SW 1271 (cell line): ENCODE results near the gene PPFIA3.
A peak's percentile ranks its signal among the peaks of the same experiment; 100 is the strongest.
"Not testable (repeated sequence)": the region's sequence is repeated elsewhere in the genome, so short reads cannot be mapped to it uniquely, and the experiment has no call there.

Experiments
- DNase-seq, 2 experiments: peaks; one replicate each; lab custom pipeline; 2025; lab: John Stamatoyannopoulos, UW

Gene PPFIA3

GRCh38 chr19:49103331-49104085 is 15.8 kb upstream of the PPFIA3 start:
- no peak for DNase-seq

GRCh38 chr19:49104229-49104864 is 15.0 kb upstream of the PPFIA3 start:
- DNase-seq = no peak

GRCh38 chr19:49106648-49107135 is 12.7 kb upstream of the PPFIA3 start:
- DNase-seq = peak in 1 of 2 experiments; percentile 12

- DNase-seq = no peak
Observed at GRCh38 chr19:49107625-49108459, 11.5 kb upstream of the PPFIA3 start.

GRCh38 chr19:49109051-49109450 is 10.3 kb upstream of the PPFIA3 start:
- DNase-seq = no peak

- no peak for DNase-seq
Observed at GRCh38 chr19:49109569-49110233, 9.6 kb upstream of the PPFIA3 start.

- no peak for DNase-seq
Observed at GRCh38 chr19:49110567-49110966, 8.8 kb upstream of the PPFIA3 start.

GRCh38 chr19:49111218-49111998 is 7.9 kb upstream of the PPFIA3 start:
- DNase-seq = no peak

GRCh38 chr19:49113762-49114629 is 5.3 kb upstream of the PPFIA3 start, which contains the start of gene LIN7B:
Gene LIN7B, plus strand, starts transcription at chr19:49114370. Its CDS starts 35 bp downstream, at chr19:49114405.
- peak in 1 of 2 experiments; percentile 64 for DNase-seq

GRCh38 chr19:49114630-49115363 is 4.5 kb upstream of the PPFIA3 start:
- no peak for DNase-seq

- DNase-seq = no peak
Observed at GRCh38 chr19:49116544-49116943, 2.8 kb upstream of the PPFIA3 start.

GRCh38 chr19:49117677-49118564 is 1.4 kb upstream of the PPFIA3 start:
- DNase-seq = no peak

GRCh38 chr19:49118565-49119410 is 556 bp upstream of the PPFIA3 start, which contains the start of gene C19orf73:
Gene C19orf73, minus strand, starts transcription at chr19:49119143. Its CDS starts 121 bp downstream, at chr19:49119022.
- DNase-seq = peak; percentile 57 to 89

- no peak for DNase-seq
Observed at GRCh38 chr19:49120325-49120683, 960 bp downstream of the PPFIA3 start.

GRCh38 chr19:49120868-49121267 is 1.5 kb downstream of the PPFIA3 start:
- no peak for DNase-seq

GRCh38 chr19:49121841-49122240 is 2.5 kb downstream of the PPFIA3 start:
- DNase-seq = not testable (repeated sequence)

GRCh38 chr19:49123285-49123684 is 3.9 kb downstream of the PPFIA3 start:
- not testable (repeated sequence) for DNase-seq
